H1 (cell line): ENCODE results near the gene RELA. TPM values are rescaled to one million over a fixed set of nuclear protein-coding genes. Genes with fewer than 3 reads are reported as not detected.

Experiments
- CTCF ChIA-PET: fragments of 300-600 bp; sonication (Branson Sonifier 250); formaldehyde crosslinking; loops from one replicate; lab custom pipeline; 2021; ENCODE audit not compliant: partially characterized antibody; lab: Charles Lee
- POLR2A ChIA-PET: fragments of 300-600 bp; sonication (Branson Sonifier 250); formaldehyde crosslinking; loops from one replicate; lab custom pipeline; 2021; ENCODE audit warnings: inconsistent platforms; ENCODE audit not compliant: partially characterized antibody; lab: Charles Lee
- DNase-seq, 2 experiments: peaks; one replicate each; pipeline versions ENCODE4 v3.0.0 to v3.0.0-alpha.2; 2010 to 2022; ENCODE audit warnings: low spot score in 2 of 2, low read depth in 1 of 2, mixed read lengths in 1 of 2
- FAIRE-seq: peaks from 2 replicates; lab custom pipeline; 2011; peaks lifted over from hg19 to GRCh38; lab: Jason Lieb, UNC
- H2AFZ ChIP-seq: 2 replicates; pipeline ENCODE4 v1.8.1; 2012; ENCODE audit warnings: low read length, inconsistent platforms
- H2AK5ac ChIP-seq: 2 replicates; pipeline ENCODE4 v1.6.1; 2013; ENCODE audit warnings: low read depth, low read length
- H2BK120ac ChIP-seq: replicated peaks from 2 replicates; pipeline ENCODE3; 2013; ENCODE audit warnings: low read depth, low read length, inconsistent platforms
- H2BK12ac ChIP-seq: 2 replicates; pipeline ENCODE4 v1.6.1; 2013; ENCODE audit warnings: low read depth, low read length
- H2BK15ac ChIP-seq: 2 replicates; pipeline ENCODE4 v1.6.1; 2013; ENCODE audit warnings: low read length
- H2BK20ac ChIP-seq: 2 replicates; pipeline ENCODE4 v1.6.1; 2013; ENCODE audit warnings: low read length
- H2BK5ac ChIP-seq: 2 replicates; pipeline ENCODE4 v1.6.1; 2013; ENCODE audit warnings: low read depth, low read length
- H3K14ac ChIP-seq: 2 replicates; pipeline ENCODE4 v1.6.1; 2013; ENCODE audit warnings: inconsistent platforms; ENCODE audit not compliant: insufficient read length
- H3K18ac ChIP-seq: 2 replicates; pipeline ENCODE4 v1.6.1; 2013; ENCODE audit warnings: low read length; ENCODE audit errors: extremely low read depth
- H3K23ac ChIP-seq: 2 replicates; pipeline ENCODE4 v1.6.1; 2013; ENCODE audit warnings: inconsistent platforms; ENCODE audit not compliant: insufficient read length
- H3K23me2 ChIP-seq: 2 replicates; pipeline ENCODE4 v1.6.1; 2013; ENCODE audit warnings: low read depth, low read length
- H3K27ac ChIP-seq: 2 replicates; pipeline ENCODE4 v1.6.1; 2011; ENCODE audit warnings: low read depth, low read length, inconsistent platforms
- H3K27me3 ChIP-seq, 4 experiments: replicated peaks in 1 of 4; 1 replicate in 1 of 4; 2 replicates in 3 of 4; pipeline versions ENCODE4 v1.6.1 to v1.8.1; 2011 to 2013; ENCODE audit warnings: low read length in 3 of 4, mild to moderate bottlenecking in 3 of 4, inconsistent platforms in 2 of 4, mixed read lengths in 2 of 4, moderate library complexity in 1 of 4; ENCODE audit not compliant: control insufficient read depth in 3 of 4, insufficient read depth in 3 of 4; ENCODE audit errors: extremely low read depth in 1 of 4
- H3K36me3 ChIP-seq, 4 experiments: 2 replicates each; pipeline versions ENCODE4 v1.6.1 to v1.8.1; 2011 to 2013; ENCODE audit warnings: mild to moderate bottlenecking in 4 of 4, low read length in 3 of 4, moderate library complexity in 2 of 4, control low read depth in 1 of 4, inconsistent platforms in 1 of 4; ENCODE audit not compliant: insufficient read depth in 4 of 4, control insufficient read depth in 2 of 4
- H3K4ac ChIP-seq: replicated peaks from 2 replicates; pipeline ENCODE3; 2013; ENCODE audit warnings: low read length, low read depth, mixed read lengths, inconsistent platforms; ENCODE audit not compliant: insufficient read length
- H3K4me1 ChIP-seq, 4 experiments: replicated peaks in 1 of 4; 1 replicate in 1 of 4; 2 replicates in 3 of 4; pipeline versions ENCODE4 v1.6.1 to v1.8.1; 2011 to 2013; ENCODE audit warnings: low read length in 3 of 4, inconsistent platforms in 2 of 4, mixed read lengths in 1 of 4; ENCODE audit not compliant: insufficient read depth in 4 of 4, control insufficient read depth in 3 of 4
- H3K4me2 ChIP-seq, 2 experiments: 2 replicates each; pipeline versions ENCODE4 v1.6.1 to v1.8.1; 2011 to 2013; ENCODE audit warnings: low read depth in 2 of 2, low read length in 2 of 2, control low read depth in 1 of 2, inconsistent platforms in 1 of 2, mild to moderate bottlenecking in 1 of 2; ENCODE audit not compliant: insufficient read depth in 1 of 2
- H3K4me3 ChIP-seq, 4 experiments: fragments of 200-600, 300-600 bp in 1 of 4; sonication (generic), shearing (Covaris generic), sonication (Bioruptor Twin) in 1 of 4; 2 replicates each; pipeline versions ENCODE4 v1.5.1 to v1.8.1; 2011 to 2016; ENCODE audit warnings: low read length in 4 of 4, low read depth in 3 of 4, control low read depth in 2 of 4, inconsistent platforms in 2 of 4, mild to moderate bottlenecking in 2 of 4, mixed read lengths in 1 of 4, moderate library complexity in 1 of 4; ENCODE audit not compliant: insufficient read depth in 2 of 4; ENCODE audit errors: extremely low read depth in 1 of 4
- H3K56ac ChIP-seq: replicated peaks from 2 replicates; pipeline ENCODE3; 2013; ENCODE audit warnings: low read depth, mild to moderate bottlenecking, mixed read lengths, low read length, inconsistent platforms; ENCODE audit not compliant: insufficient read length
- H3K79me1 ChIP-seq: 2 replicates; pipeline ENCODE4 v1.6.1; 2013; ENCODE audit warnings: low read depth, low read length, control low read depth
- H3K79me2 ChIP-seq, 2 experiments: 2 replicates each; pipeline versions ENCODE4 v1.6.1 to v1.8.1; 2012 to 2013; ENCODE audit warnings: low read length in 2 of 2, mild to moderate bottlenecking in 2 of 2, inconsistent platforms in 1 of 2; ENCODE audit not compliant: insufficient read depth in 2 of 2, control insufficient read depth in 1 of 2
- H3K9ac ChIP-seq, 4 experiments: replicated peaks in 1 of 4; 1 replicate in 1 of 4; 2 replicates in 3 of 4; pipeline versions ENCODE4 v1.6.1 to v1.8.1; 2011 to 2013; ENCODE audit warnings: low read depth in 3 of 4, low read length in 3 of 4, control low read depth in 2 of 4, mild to moderate bottlenecking in 2 of 4, moderate library complexity in 2 of 4, inconsistent platforms in 1 of 4; ENCODE audit errors: extremely low read depth in 1 of 4
- H3K9me3 ChIP-seq, 2 experiments: 2 replicates each; pipeline versions ENCODE4 v1.6.1 to v1.8.1; 2012 to 2013; ENCODE audit warnings: mild to moderate bottlenecking in 2 of 2, moderate library complexity in 2 of 2, control low read depth in 1 of 2, inconsistent platforms in 1 of 2, low read depth in 1 of 2, low read length in 1 of 2, mixed read lengths in 1 of 2; ENCODE audit not compliant: insufficient read depth in 2 of 2
- H4K20me1 ChIP-seq, 2 experiments: replicated peaks in 1 of 2; 2 replicates each; pipeline versions ENCODE3 to v1.8.1; 2011 to 2013; ENCODE audit warnings: inconsistent platforms in 2 of 2, low read length in 2 of 2, mild to moderate bottlenecking in 1 of 2; ENCODE audit not compliant: insufficient read depth in 2 of 2, control insufficient read depth in 1 of 2
- H4K5ac ChIP-seq: 2 replicates; pipeline ENCODE4 v1.6.1; 2013; ENCODE audit warnings: low read length, low read depth, mixed read lengths, inconsistent platforms; ENCODE audit not compliant: insufficient read length
- H4K8ac ChIP-seq: 2 replicates; pipeline ENCODE4 v1.8.0; 2013; ENCODE audit warnings: mild to moderate bottlenecking, moderate library complexity, low read length, inconsistent platforms; ENCODE audit not compliant: insufficient read depth; ENCODE audit errors: extremely low read depth
- H4K91ac ChIP-seq: replicated peaks from 2 replicates; pipeline ENCODE3; 2013; ENCODE audit warnings: low read length, mixed read lengths, inconsistent platforms; ENCODE audit not compliant: insufficient read length
- BACH1 ChIP-seq: IDR thresholded peaks from 2 replicates; pipeline ENCODE4 v1.6.1; 2012; ENCODE audit warnings: low read length, improper control_type of control experiment
- KDM1A ChIP-seq: fragments of 200-600, 300-600 bp; sonication (generic); IDR thresholded peaks from 2 replicates; pipeline ENCODE4 v1.7.1; 2016; ENCODE audit warnings: mild to moderate bottlenecking, low read length, borderline replicate concordance
- POLR2A ChIP-seq, 2 experiments: IDR thresholded peaks; 1 replicate in 1 of 2; 2 replicates in 1 of 2; pipeline ENCODE4 v1.6.1; 2011; ENCODE audit warnings: low read depth in 2 of 2, low read length in 2 of 2, mild to moderate bottlenecking in 2 of 2; ENCODE audit errors: control extremely low read depth in 1 of 2
- SIN3A ChIP-seq, 2 experiments: IDR thresholded peaks in 1 of 2; conservative IDR thresholded peaks in 1 of 2; 2 replicates each; pipeline ENCODE4 v1.6.1; 2011 to 2012; ENCODE audit warnings: low read length in 2 of 2, improper control_type of control experiment in 1 of 2, low read depth in 1 of 2, mild to moderate bottlenecking in 1 of 2
- SRF ChIP-seq: IDR thresholded peaks from 2 replicates; pipeline ENCODE4 v1.6.1; 2011; ENCODE audit warnings: mild to moderate bottlenecking, low read depth, low read length, moderate library complexity
- TAF1 ChIP-seq: IDR thresholded peaks from 2 replicates; pipeline ENCODE4 v1.6.1; 2011; ENCODE audit warnings: mild to moderate bottlenecking, low read depth, low read length
- TCF12 ChIP-seq: IDR thresholded peaks from 2 replicates; pipeline ENCODE4 v1.6.1; 2011; ENCODE audit warnings: low read depth, mild to moderate bottlenecking, low read length
- WGBS, 2 experiments: shearing (Covaris generic) in 1 of 2; methylation state at CpG; one replicate each; pipeline versions ENCODE4 v1.1.6 to v1.1.7; 2013 to 2015; ENCODE audit warnings: low lambda C conversion rate in 2 of 2, mixed read lengths in 2 of 2, inconsistent platforms in 1 of 2, low coverage in 1 of 2, missing lambda C conversion rate in 1 of 2; ENCODE audit not compliant: insufficient replicate concordance in 2 of 2, insufficient coverage in 1 of 2, insufficient read length in 1 of 2; ENCODE audit errors: extremely low coverage in 1 of 2, missing lambda C conversion rate in 1 of 2; 5-methylcytosine and 5-hydroxymethylcytosine counted together
- polyA plus RNA-seq, 7 experiments: library from polyadenylated mRNA; depleted of rRNA in 3 of 7; stranded (reverse) in 5 of 7; unstranded in 2 of 7; fragments of >200 nt in 5 of 7; fragments of 200-250 nt in 2 of 7; gene quantifications; 1 replicate in 5 of 7; 2 replicates in 1 of 7; 4 replicates in 1 of 7; pipeline versions ENCODE4 v1.2.1 to v1.2.3, GENCODE V29; 2011 to 2013; ENCODE audit warnings: missing spikeins in 2 of 7, mixed read lengths in 2 of 7
- total RNA-seq: library from RNA; stranded (reverse); fragmentation: NEBNext Ultra II Directional; extraction: Animal tissue kit (Norgen Biotek cat#: 25700); gene quantifications from 2 replicates; pipeline ENCODE4 v1.2.1, GENCODE V29; 2021
- TF ChIP-seq, protein P1 (sequence below): IDR thresholded peaks from 2 replicates; pipeline ENCODE4 v1.6.1; 2011; ENCODE audit warnings: low read length, improper control_type of control experiment

RELA gene
- total and polyA plus RNA-seq, 2 of the 8 experiments (the other 6 are each of a cell fraction or from before 2014, with no cell fraction given) = 21.9 to 27.5 TPM

GRCh38 chr11:65620666-65621065 is 42.0 kb downstream of the RELA start:
- Histone ChIP-seq H3K18ac (no peak overlapping the region), H3K27me3 (no peaks in the 10 kb centered on the region), H4K5ac (no peak overlapping the region), H3K79me1 (peaks cover 16% of the 10 kb centered on the region), H3K23ac (no peak overlapping the region), H4K8ac (no peak overlapping the region), H3K9ac (no peak overlapping the region), H3K9me3 (no peaks in the 10 kb centered on the region), H3K4ac (no peak overlapping the region), H3K4me2 (no peak overlapping the region), H2BK20ac (no peak overlapping the region), H3K27ac (no peak overlapping the region), H2BK120ac (no peak overlapping the region), H3K23me2 (peaks cover 4% of the 10 kb centered on the region; the same call in 1 of the 2 replicates), H2AK5ac (no peak overlapping the region), H3K4me3 (no peak overlapping the region), H3K79me2 (peaks cover 6 to 16% of the 10 kb centered on the region in 2 experiments), H3K56ac (no peak overlapping the region), H3K36me3 (peaks cover 7 to 53% (median 23%) of the 10 kb centered on the region in 4 experiments; a peak in 7 of 8 replicates), H2BK12ac (no peak overlapping the region), H2AFZ (no peak overlapping the region), H2BK5ac (no peak overlapping the region), H4K20me1 (peaks cover 5 to 45% of the 10 kb centered on the region in 2 experiments), H3K14ac (no peak overlapping the region), H3K4me1 (peaks cover 0 to 9% (median 3%) of the 10 kb centered on the region in 4 experiments; a peak in 2 of 7 replicates), H2BK15ac (no peak overlapping the region), H4K91ac (no peak overlapping the region)
- ChIA-PET POLR2A (interaction anchor here (1.0 to 5.7 kb wide), 3 partner anchors 17 to 122 kb away, joined by 3 to 38 read pairs (median 4); partner anchors contain the start of genes MALAT1 and SIPA1), CTCF (interaction anchor here (0.5 to 2.1 kb wide), 2 partner anchors 27 to 91 kb away, joined by 3 to 8 read pairs; no protein-coding TSS in a partner anchor)
- WGBS, 2 experiments = 92% methylated on average over 19 of the region's 19 CpGs; no CpG with 5 or more reads in 1 of the 2 experiments
- TF ChIP-seq SRF = no peak
- no peak for TF ChIP-seq KDM1A
- TF ChIP-seq TCF12 = no peak
- TF ChIP-seq POLR2A (IDR thresholded peaks at IDR 0.05; ENCODE audit: control extremely low read depth in 1 of 2, low read depth in 2 of 2, low read length in 2 of 2) = no peak
- TF ChIP-seq SIN3A (conservative IDR thresholded peaks at IDR 0.05 in 1 of 2, IDR thresholded peaks at IDR 0.05 in 1 of 2; ENCODE audit: low read depth in 1 of 2, low read length in 2 of 2) = no peak
- no peak for TF ChIP-seq TAF1
- TF ChIP-seq BACH1 = no peak
- TF ChIP-seq, protein P1, sequence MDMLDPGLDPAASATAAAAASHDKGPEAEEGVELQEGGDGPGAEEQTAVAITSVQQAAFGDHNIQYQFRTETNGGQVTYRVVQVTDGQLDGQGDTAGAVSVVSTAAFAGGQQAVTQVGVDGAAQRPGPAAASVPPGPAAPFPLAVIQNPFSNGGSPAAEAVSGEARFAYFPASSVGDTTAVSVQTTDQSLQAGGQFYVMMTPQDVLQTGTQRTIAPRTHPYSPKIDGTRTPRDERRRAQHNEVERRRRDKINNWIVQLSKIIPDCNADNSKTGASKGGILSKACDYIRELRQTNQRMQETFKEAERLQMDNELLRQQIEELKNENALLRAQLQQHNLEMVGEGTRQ = no peak
- DNase-seq (no peak), FAIRE-seq (no peak)
